Liver (tissue), 9 donors: Measurements from ENCODE around the gene IQSEC1. TPM values are rescaled to one million over a fixed set of nuclear protein-coding genes. Genes with fewer than 3 reads are reported as not detected.

Experiments used
- DNase-seq: peaks from one replicate; pipeline ENCODE4 v3.0.0-alpha.2; 2017; ENCODE audit warnings: low spot score
- H3K27ac ChIP-seq, 2 donors: one replicate each; pipeline ENCODE4 v1.7.0; 2013; ENCODE audit warnings: inconsistent platforms in 2 of 2, low read length in 2 of 2, control low read depth in 1 of 2, low read depth in 1 of 2, mild to moderate bottlenecking in 1 of 2
- H3K27me3 ChIP-seq, 4 donors: one replicate each; pipeline versions ENCODE4 v1.6.1 to v1.7.0; 2013; ENCODE audit warnings: low read length in 3 of 4, inconsistent platforms in 1 of 4, mild to moderate bottlenecking in 1 of 4, moderate library complexity in 1 of 4; ENCODE audit not compliant: control insufficient read depth in 4 of 4, insufficient read depth in 4 of 4
- H3K36me3 ChIP-seq, 4 donors: one replicate each; pipeline versions ENCODE4 v1.6.1 to v1.7.0; 2013; ENCODE audit warnings: low read length in 3 of 4, mild to moderate bottlenecking in 3 of 4, low read depth in 1 of 4, moderate library complexity in 1 of 4; ENCODE audit not compliant: control insufficient read depth in 4 of 4, insufficient read depth in 3 of 4
- H3K4me1 ChIP-seq, 4 donors: one replicate each; pipeline versions ENCODE4 v1.6.1 to v1.7.0; 2013; ENCODE audit warnings: low read length in 3 of 4, mild to moderate bottlenecking in 3 of 4, moderate library complexity in 1 of 4; ENCODE audit not compliant: control insufficient read depth in 4 of 4, insufficient read depth in 4 of 4
- H3K4me3 ChIP-seq, 3 donors: one replicate each; pipeline versions ENCODE4 v1.6.1 to v1.7.0; 2013; ENCODE audit warnings: low read length in 3 of 3, control low read depth in 1 of 3, low read depth in 1 of 3, mild to moderate bottlenecking in 1 of 3
- H3K9ac ChIP-seq, 2 donors: one replicate each; pipeline ENCODE4 v1.7.0; 2013; ENCODE audit warnings: low read length in 2 of 2, mild to moderate bottlenecking in 2 of 2, moderate library complexity in 2 of 2, control low read depth in 1 of 2, low read depth in 1 of 2
- H3K9me3 ChIP-seq, 4 donors: one replicate each; pipeline versions ENCODE4 v1.6.1 to v1.7.0; 2013; ENCODE audit warnings: low read length in 3 of 4; ENCODE audit not compliant: control insufficient read depth in 4 of 4
- EGR1 ChIP-seq, 2 donors: IDR thresholded peaks; 2 replicates each; pipeline ENCODE4 v1.6.1; 2016 to 2018; ENCODE audit warnings: antibody characterized with exemption in 2 of 2, low read depth in 2 of 2
- FOXA1 ChIP-seq: IDR thresholded peaks from 2 replicates; pipeline ENCODE4 v1.6.1; 2016; ENCODE audit warnings: antibody characterized with exemption
- FOXA2 ChIP-seq: IDR thresholded peaks from 2 replicates; pipeline ENCODE4 v1.6.1; 2016; ENCODE audit warnings: antibody characterized with exemption
- GABPA ChIP-seq, 2 donors: IDR thresholded peaks in 1 of 2; conservative IDR thresholded peaks in 1 of 2; 2 replicates each; pipeline ENCODE4 v1.6.1; 2016; ENCODE audit warnings: antibody characterized with exemption in 2 of 2, mild to moderate bottlenecking in 1 of 2, moderate library complexity in 1 of 2
- HNF4G ChIP-seq: IDR thresholded peaks from 2 replicates; pipeline ENCODE4 v1.6.1; 2016; ENCODE audit warnings: antibody characterized with exemption
- JUND ChIP-seq, 2 donors: IDR thresholded peaks; 2 replicates each; pipeline ENCODE4 v1.6.1; 2016; ENCODE audit warnings: antibody characterized with exemption in 2 of 2
- NR2F2 ChIP-seq: IDR thresholded peaks from 2 replicates; pipeline ENCODE4 v1.6.1; 2016; ENCODE audit warnings: antibody characterized with exemption
- RAD21 ChIP-seq, 2 donors: IDR thresholded peaks; 2 replicates each; pipeline ENCODE4 v1.6.1; 2016; ENCODE audit warnings: antibody characterized with exemption in 2 of 2, mild to moderate bottlenecking in 2 of 2
- RXRA ChIP-seq, 2 donors: IDR thresholded peaks; 2 replicates each; pipeline ENCODE4 v1.6.1; 2017 to 2018; ENCODE audit warnings: antibody characterized with exemption in 2 of 2, mild to moderate bottlenecking in 1 of 2
- SP1 ChIP-seq: IDR thresholded peaks from 2 replicates; pipeline ENCODE4 v1.6.1; 2018; ENCODE audit warnings: antibody characterized with exemption, mild to moderate bottlenecking
- TAF1 ChIP-seq: conservative IDR thresholded peaks from 2 replicates; pipeline ENCODE4 v1.6.1; 2016; ENCODE audit warnings: antibody characterized with exemption, mild to moderate bottlenecking
- YY1 ChIP-seq: IDR thresholded peaks from 2 replicates; pipeline ENCODE4 v1.6.1; 2016; ENCODE audit warnings: antibody characterized with exemption, mild to moderate bottlenecking
- WGBS: extraction: QIAGEN DNeasy Blood & Tissue Kit; methylation state at CpG from one replicate; pipeline ENCODE4 v1.1.7; 2013; 5-methylcytosine and 5-hydroxymethylcytosine counted together
- polyA plus RNA-seq, 2 donors: library from polyadenylated mRNA; stranded (reverse) in 1 of 2; unstranded in 1 of 2; fragments of 200-250 nt in 1 of 2; fragments of >200 nt in 1 of 2; fragmentation: Nextera tagmentation in 1 of 2; extraction: Ambion mirVana in 1 of 2; gene quantifications; one replicate each; pipeline versions ENCODE4 v1.2.1 to v1.2.3, GENCODE V29; 2013 to 2015
- total RNA-seq, 2 donors: library from RNA; depleted of rRNA; stranded (reverse); fragments of >200 nt; gene quantifications; one replicate each; pipeline ENCODE4 v1.2.3, GENCODE V29; 2014
- TF ChIP-seq, protein P1 (sequence below): IDR thresholded peaks from 2 replicates; pipeline ENCODE4 v1.6.1; 2016; ENCODE audit warnings: antibody characterized with exemption
- TF ChIP-seq, protein P2 (sequence below): IDR thresholded peaks from 2 replicates; pipeline ENCODE4 v1.6.1; 2016; ENCODE audit warnings: antibody characterized with exemption
- TF ChIP-seq, protein P3 (sequence below): IDR thresholded peaks from 2 replicates; pipeline ENCODE4 v1.6.1; 2016; ENCODE audit warnings: antibody characterized with exemption
- TF ChIP-seq, protein P4 (sequence below): fragments of 150-350 bp; IDR thresholded peaks from 2 replicates; pipeline ENCODE4 v1.5.1; 2017; ENCODE audit warnings: improper control_type of control experiment, low read depth, low read length; ENCODE audit not compliant: missing input control
- donor health status: healthy.
- donor health status: healthy.
- donor health status: healthy.
- donor health status: healthy.
- donor health status: healthy.

The IQSEC1 gene
- total and polyA plus RNA-seq, 4 donors = 12.7 to 56.0 (median 36.2) TPM

DNA sequence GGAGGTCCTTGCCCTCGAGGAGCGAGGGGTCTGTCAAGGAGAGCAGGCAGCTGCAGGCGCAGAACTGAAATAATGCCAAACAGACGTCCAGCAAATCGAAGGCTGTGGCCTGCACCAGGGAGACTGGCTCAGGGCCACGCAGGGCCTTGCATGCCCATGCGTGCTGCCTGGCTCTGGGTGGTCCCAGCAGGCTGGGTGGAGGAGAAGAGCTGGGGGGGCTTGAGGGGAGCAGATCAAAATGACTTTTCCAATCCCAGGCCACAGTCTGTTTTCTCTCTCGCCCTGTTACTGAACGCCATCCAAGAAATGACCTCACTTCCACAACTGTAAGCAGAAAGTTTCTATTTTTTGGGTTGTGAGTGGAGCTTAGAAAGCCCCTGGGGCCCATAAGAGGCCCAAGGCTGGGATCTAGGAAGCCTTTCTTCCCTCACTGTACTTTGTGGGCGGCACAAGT lies 134.9 kb downstream of the IQSEC1 start:
- Histone ChIP-seq H3K9ac (no peak overlapping the region), H3K36me3 (peaks cover 16 to 62% (median 31%) of the 10 kb centered on the region in 4 donors), H3K27me3 (no peaks in the 10 kb centered on the region), H3K9me3 (no peaks in the 10 kb centered on the region), H3K27ac (no peak overlapping the region), H3K4me3 (no peak overlapping the region), H3K4me1 (peaks cover 0 to 23% (median 4%) of the 10 kb centered on the region in 4 donors)
- DNase-seq = no peak
- no peak for TF ChIP-seq JUND (IDR thresholded peaks at IDR 0.05)
- TF ChIP-seq, protein P1, sequence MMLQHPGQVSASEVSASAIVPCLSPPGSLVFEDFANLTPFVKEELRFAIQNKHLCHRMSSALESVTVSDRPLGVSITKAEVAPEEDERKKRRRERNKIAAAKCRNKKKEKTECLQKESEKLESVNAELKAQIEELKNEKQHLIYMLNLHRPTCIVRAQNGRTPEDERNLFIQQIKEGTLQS = no peak
- TF ChIP-seq, protein P2, sequence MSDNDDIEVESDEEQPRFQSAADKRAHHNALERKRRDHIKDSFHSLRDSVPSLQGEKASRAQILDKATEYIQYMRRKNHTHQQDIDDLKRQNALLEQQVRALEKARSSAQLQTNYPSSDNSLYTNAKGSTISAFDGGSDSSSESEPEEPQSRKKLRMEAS = no peak
- TF ChIP-seq FOXA2 = no peak
- TF ChIP-seq YY1 = no peak
- WGBS = 84% methylated on average over 10 of the region's 10 CpGs

DNA sequence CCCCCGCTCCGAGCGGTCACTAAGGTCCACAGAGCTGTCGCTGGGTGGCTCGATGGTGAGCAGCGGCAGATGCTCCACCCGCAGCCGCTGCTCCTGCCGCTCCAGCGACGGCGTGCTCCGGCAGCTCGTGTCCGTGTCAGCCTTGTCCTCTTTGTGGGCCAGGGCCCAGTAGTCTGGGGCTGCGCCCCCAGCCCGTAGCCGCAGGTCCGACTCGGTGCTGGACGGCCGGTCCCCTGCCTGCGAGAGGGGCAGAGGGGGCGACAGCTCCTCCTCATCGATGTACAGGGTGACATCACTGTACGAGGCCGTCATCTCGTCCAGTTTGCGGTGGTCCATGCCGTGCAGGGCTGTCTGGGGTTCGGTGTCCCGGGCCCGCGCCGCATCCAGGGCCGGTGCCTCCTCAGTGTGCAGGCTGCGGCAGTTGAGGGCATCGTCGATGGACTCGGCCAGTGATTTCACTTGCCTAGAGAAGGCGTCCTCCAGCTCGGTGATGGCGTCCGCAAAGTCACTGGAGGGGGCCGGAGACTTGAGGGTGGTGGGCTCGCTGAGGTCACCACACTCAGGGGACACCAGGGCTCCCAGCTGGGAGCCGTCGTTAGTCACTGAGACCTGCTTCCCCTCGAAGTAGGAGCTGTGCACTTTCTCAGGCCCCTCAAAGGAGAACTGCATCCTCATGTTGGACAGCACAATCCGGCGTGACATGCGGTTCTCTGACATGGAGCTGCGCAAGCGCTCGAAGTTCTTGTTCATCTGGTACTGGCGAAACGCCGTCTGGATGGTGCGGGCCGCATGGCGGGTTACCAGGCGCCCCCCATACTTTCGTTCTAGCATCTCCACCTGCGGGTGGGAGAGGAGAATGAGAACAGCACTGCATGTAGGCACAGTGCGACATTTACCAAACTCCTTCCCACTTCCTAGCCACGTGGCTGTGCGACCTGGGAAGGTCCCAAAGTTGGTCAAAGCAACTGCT lies 137.1 kb downstream of the IQSEC1 start:
- 97% methylated on average over 67 of the region's 67 CpGs for WGBS
- no peak overlapping the region for H3K27ac ChIP-seq

DNA sequence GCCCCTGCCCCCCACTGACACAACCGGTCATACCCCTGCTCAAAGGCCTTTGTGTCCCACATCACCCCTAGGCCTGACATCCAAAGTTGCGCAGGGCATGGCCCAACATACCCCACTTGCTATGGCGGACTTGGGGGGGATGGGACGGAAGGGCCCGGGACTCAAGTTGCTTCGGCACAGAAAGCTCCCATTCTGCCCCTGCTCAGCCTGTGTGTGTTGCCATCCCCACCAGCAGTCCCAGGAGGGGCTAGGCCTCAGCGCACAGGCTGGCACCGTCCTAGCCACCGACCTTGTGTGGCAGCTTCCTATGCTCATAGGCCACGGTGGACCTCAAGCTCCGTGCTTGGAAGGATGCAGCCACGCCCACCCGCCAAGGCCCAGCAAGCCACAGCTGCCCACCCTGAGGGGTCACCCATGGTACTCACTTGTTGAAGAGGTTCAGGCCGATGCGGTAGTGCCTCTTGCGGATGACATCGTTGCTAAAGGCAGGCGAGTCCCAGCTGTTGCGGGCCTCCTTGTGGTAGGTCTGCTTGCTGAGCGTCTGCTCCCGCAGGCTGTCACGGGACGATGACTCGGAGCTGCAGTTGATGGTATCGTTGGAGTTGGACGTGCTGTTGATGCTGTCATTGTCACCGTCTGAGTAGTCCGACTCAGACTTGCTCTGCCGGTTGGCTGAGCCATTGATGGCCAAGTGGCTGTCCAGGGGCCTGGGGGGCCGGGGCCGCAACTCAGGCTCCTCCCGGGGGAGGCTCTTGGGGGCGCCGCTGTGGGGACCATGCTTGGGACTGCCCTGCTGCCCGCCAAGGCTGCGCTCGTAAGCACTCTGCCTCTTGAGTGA lies 138.0 kb downstream of the IQSEC1 start:
- Histone ChIP-seq H3K9ac (no peak overlapping the region), H3K4me3 (no peak overlapping the region), H3K27me3 (no peaks in the 10 kb centered on the region), H3K27ac (no peak overlapping the region), H3K9me3 (no peaks in the 10 kb centered on the region), H3K4me1 (peaks cover 0 to 24% (median 3%) of the 10 kb centered on the region in 4 donors), H3K36me3 (peaks cover 12 to 53% (median 32%) of the 10 kb centered on the region in 4 donors)
- DNase-seq = no peak
- WGBS = 96% methylated on average over 37 of the region's 37 CpGs
- TF ChIP-seq HNF4G = no peak
- TF ChIP-seq NR2F2 = no peak
- no peak for TF ChIP-seq JUND (IDR thresholded peaks at IDR 0.05)
- TF ChIP-seq, protein P3, sequence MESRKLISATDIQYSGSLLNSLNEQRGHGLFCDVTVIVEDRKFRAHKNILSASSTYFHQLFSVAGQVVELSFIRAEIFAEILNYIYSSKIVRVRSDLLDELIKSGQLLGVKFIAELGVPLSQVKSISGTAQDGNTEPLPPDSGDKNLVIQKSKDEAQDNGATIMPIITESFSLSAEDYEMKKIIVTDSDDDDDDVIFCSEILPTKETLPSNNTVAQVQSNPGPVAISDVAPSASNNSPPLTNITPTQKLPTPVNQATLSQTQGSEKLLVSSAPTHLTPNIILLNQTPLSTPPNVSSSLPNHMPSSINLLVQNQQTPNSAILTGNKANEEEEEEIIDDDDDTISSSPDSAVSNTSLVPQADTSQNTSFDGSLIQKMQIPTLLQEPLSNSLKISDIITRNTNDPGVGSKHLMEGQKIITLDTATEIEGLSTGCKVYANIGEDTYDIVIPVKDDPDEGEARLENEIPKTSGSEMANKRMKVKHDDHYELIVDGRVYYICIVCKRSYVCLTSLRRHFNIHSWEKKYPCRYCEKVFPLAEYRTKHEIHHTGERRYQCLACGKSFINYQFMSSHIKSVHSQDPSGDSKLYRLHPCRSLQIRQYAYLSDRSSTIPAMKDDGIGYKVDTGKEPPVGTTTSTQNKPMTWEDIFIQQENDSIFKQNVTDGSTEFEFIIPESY = no peak
- no peak for TF ChIP-seq YY1
- no peak for TF ChIP-seq TAF1
- TF ChIP-seq RXRA (IDR thresholded peaks at IDR 0.05) = no peak
- TF ChIP-seq GABPA (IDR thresholded peaks at IDR 0.05 in 1 of 2, conservative IDR thresholded peaks at IDR 0.05 in 1 of 2) = no peak
- no peak for TF ChIP-seq FOXA1
- no peak for TF ChIP-seq EGR1 (IDR thresholded peaks at IDR 0.05; ENCODE audit: low read depth in 2 of 2)
- no peak for TF ChIP-seq FOXA2
- TF ChIP-seq SP1 = no peak
- no peak for TF ChIP-seq RAD21 (IDR thresholded peaks at IDR 0.05)
- TF ChIP-seq, protein P4, sequence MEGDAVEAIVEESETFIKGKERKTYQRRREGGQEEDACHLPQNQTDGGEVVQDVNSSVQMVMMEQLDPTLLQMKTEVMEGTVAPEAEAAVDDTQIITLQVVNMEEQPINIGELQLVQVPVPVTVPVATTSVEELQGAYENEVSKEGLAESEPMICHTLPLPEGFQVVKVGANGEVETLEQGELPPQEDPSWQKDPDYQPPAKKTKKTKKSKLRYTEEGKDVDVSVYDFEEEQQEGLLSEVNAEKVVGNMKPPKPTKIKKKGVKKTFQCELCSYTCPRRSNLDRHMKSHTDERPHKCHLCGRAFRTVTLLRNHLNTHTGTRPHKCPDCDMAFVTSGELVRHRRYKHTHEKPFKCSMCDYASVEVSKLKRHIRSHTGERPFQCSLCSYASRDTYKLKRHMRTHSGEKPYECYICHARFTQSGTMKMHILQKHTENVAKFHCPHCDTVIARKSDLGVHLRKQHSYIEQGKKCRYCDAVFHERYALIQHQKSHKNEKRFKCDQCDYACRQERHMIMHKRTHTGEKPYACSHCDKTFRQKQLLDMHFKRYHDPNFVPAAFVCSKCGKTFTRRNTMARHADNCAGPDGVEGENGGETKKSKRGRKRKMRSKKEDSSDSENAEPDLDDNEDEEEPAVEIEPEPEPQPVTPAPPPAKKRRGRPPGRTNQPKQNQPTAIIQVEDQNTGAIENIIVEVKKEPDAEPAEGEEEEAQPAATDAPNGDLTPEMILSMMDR = no peak

More for the DNA sequence above, 137.1 kb downstream of the IQSEC1 start:
- peaks cover 12 to 60% (median 35%) of the 10 kb centered on the region in 4 donors for H3K36me3 ChIP-seq
- no peaks in the 10 kb centered on the region for H3K27me3 ChIP-seq
- H3K9me3 ChIP-seq = no peaks in the 10 kb centered on the region
- TF ChIP-seq EGR1 (IDR thresholded peaks at IDR 0.05; ENCODE audit: low read depth in 2 of 2) (no peak), JUND (IDR thresholded peaks at IDR 0.05) (no peak), TAF1 (no peak), RAD21 (IDR thresholded peaks at IDR 0.05) (no peak)
- TF ChIP-seq, protein P1 = no peak
- H3K4me1 ChIP-seq = peaks cover 0 to 19% (median 3%) of the 10 kb centered on the region in 4 donors
- H3K4me3 ChIP-seq = no peak overlapping the region
- no peak overlapping the region for H3K9ac ChIP-seq
- DNase-seq = no peak
